ENCODE results near the gene ATG4C.

- TF ChIP-seq EZH2 (IDR thresholded peaks at IDR 0.05; ENCODE audit: insufficient read depth, poor library complexity, severe bottlenecking) (no peak), EZH2phosphoT487 (IDR thresholded peaks at IDR 0.05; ENCODE audit: insufficient read depth, low read depth) (no peak)
Measured at GRCh38 chr1:62826901-62827300, 43.0 kb downstream of the ATG4C start.

Measured in GM23248 (cell line).